ENCODE measurements around the gene VEGFB.

GRCh38 chr11:64283092-64283491, 48.7 kb downstream of the VEGFB start:
- TF ChIP-seq CTCF (IDR thresholded peaks at IDR 0.05) (no peak), EZH2phosphoT487 (IDR thresholded peaks at IDR 0.05) (no peak), EZH2 (IDR thresholded peaks at IDR 0.05) (no peak)
